WTC11 (cell line): ENCODE data around the gene C17orf50. TPM values are rescaled to one million over a fixed set of nuclear protein-coding genes. Genes with fewer than 3 reads are reported as not detected.

ENCODE experiments used
- ATAC-seq: fragments of 200-7000 bp; cut with Tn5 transposase; 2 replicates; pipeline ENCODE4 v1.10.0; 2021; ENCODE audit warnings: mild to moderate bottlenecking, moderate library complexity
- CTCF ChIA-PET: fragments of 300-600 bp; sonication (Branson Sonifier 250); formaldehyde crosslinking; loops from one replicate; lab custom pipeline; 2021; ENCODE audit warnings: antibody characterized with exemption; lab: Charles Lee
- POLR2A ChIA-PET: fragments of 350-600 bp; sonication (Branson Sonifier 250); formaldehyde crosslinking; loops from one replicate; lab custom pipeline; 2021; ENCODE audit warnings: antibody characterized with exemption; lab: Charles Lee
- DNase-seq: peaks from one replicate; pipeline ENCODE4 v3.0.0; 2021; ENCODE audit warnings: low spot score
- H3K27ac Mint-ChIP-seq: 2 replicates; pipeline ENCODE4 v1.8.0; 2021; ENCODE audit warnings: mixed read lengths
- H3K27me3 Mint-ChIP-seq: 2 replicates; pipeline ENCODE4 v1.8.0; 2021; ENCODE audit warnings: low read depth, mild to moderate bottlenecking, moderate library complexity, mixed read lengths
- H3K36me3 Mint-ChIP-seq: 2 replicates; pipeline ENCODE4 v1.8.0; 2021; ENCODE audit warnings: mixed read lengths
- H3K4me1 Mint-ChIP-seq: 2 replicates; pipeline ENCODE4 v1.8.0; 2022; ENCODE audit warnings: mixed read lengths
- H3K4me3 Mint-ChIP-seq: 2 replicates; pipeline ENCODE4 v1.8.0; 2021; ENCODE audit warnings: mild to moderate bottlenecking, moderate library complexity, mixed read lengths
- H3K9me3 Mint-ChIP-seq: 2 replicates; pipeline ENCODE4 v1.8.0; 2021; ENCODE audit warnings: mixed read lengths
- ATF2 ChIP-seq: sonication (generic); formaldehyde crosslinking; IDR thresholded peaks from 2 replicates; pipeline ENCODE4 v1.8.1; 2022; ENCODE audit warnings: low read depth, missing genetic modification reagents, borderline replicate concordance
- CREB1 ChIP-seq: sonication (generic); formaldehyde crosslinking; IDR thresholded peaks from 2 replicates; pipeline ENCODE4 v1.8.0; 2023; ENCODE audit warnings: mild to moderate bottlenecking, missing genetic modification reagents
- E2F4 ChIP-seq: sonication (generic); formaldehyde crosslinking; IDR thresholded peaks from 2 replicates; pipeline ENCODE4 v1.8.1; 2022; ENCODE audit warnings: low read depth, mild to moderate bottlenecking, moderate library complexity, missing genetic modification reagents, borderline replicate concordance
- ELF4 ChIP-seq: sonication (generic); formaldehyde crosslinking; IDR thresholded peaks from 2 replicates; pipeline ENCODE4 v1.8.1; 2022; ENCODE audit warnings: low read depth, mild to moderate bottlenecking, moderate library complexity, missing genetic modification reagents
- ERG ChIP-seq: fragments of 250-450 bp; sonication (Bioruptor Pico); IDR thresholded peaks from 2 replicates; pipeline ENCODE4 v1.8.0; 2021; ENCODE audit warnings: mild to moderate bottlenecking
- FOXJ3 ChIP-seq: sonication (generic); formaldehyde crosslinking; IDR thresholded peaks from 2 replicates; pipeline ENCODE4 v1.9.0; 2021; ENCODE audit warnings: missing genetic modification reagents, mild to moderate bottlenecking, borderline replicate concordance
- FOXP4 ChIP-seq: sonication (generic); formaldehyde crosslinking; IDR thresholded peaks from 2 replicates; pipeline ENCODE4 v1.8.0; 2022; ENCODE audit warnings: mild to moderate bottlenecking, missing genetic modification reagents
- GRHL2 ChIP-seq: fragments of 250-450 bp; sonication (Bioruptor Pico); IDR thresholded peaks from 2 replicates; pipeline ENCODE4 v1.8.0; 2022; ENCODE audit warnings: mild to moderate bottlenecking, moderate library complexity; ENCODE audit not compliant: insufficient replicate concordance, severe bottlenecking
- IRF2 ChIP-seq: sonication (generic); formaldehyde crosslinking; IDR thresholded peaks from 2 replicates; pipeline ENCODE4 v1.8.0; 2022; ENCODE audit warnings: low read depth, missing genetic modification reagents, borderline replicate concordance
- JUN ChIP-seq: sonication (generic); formaldehyde crosslinking; IDR thresholded peaks from 2 replicates; pipeline ENCODE4 v1.8.0; 2023; ENCODE audit warnings: mild to moderate bottlenecking, missing genetic modification reagents
- MYBL2 ChIP-seq: sonication (generic); formaldehyde crosslinking; IDR thresholded peaks from 2 replicates; pipeline ENCODE4 v1.8.1; 2023; ENCODE audit warnings: mild to moderate bottlenecking, moderate library complexity, missing genetic modification reagents
- RELA ChIP-seq: sonication (generic); formaldehyde crosslinking; IDR thresholded peaks from 2 replicates; pipeline ENCODE4 v1.8.1; 2022; ENCODE audit warnings: missing genetic modification reagents, mild to moderate bottlenecking, borderline replicate concordance
- SOX15 ChIP-seq: fragments of 250-450 bp; sonication (Bioruptor Pico); IDR thresholded peaks from 2 replicates; pipeline ENCODE4 v1.9.0; 2021; ENCODE audit warnings: mild to moderate bottlenecking
- USF1 ChIP-seq: sonication (generic); formaldehyde crosslinking; IDR thresholded peaks from 2 replicates; pipeline ENCODE4 v1.8.0; 2022; ENCODE audit warnings: mild to moderate bottlenecking, missing genetic modification reagents
- USF2 ChIP-seq: sonication (generic); formaldehyde crosslinking; IDR thresholded peaks from 2 replicates; pipeline ENCODE4 v1.8.1; 2023; ENCODE audit warnings: mild to moderate bottlenecking, missing genetic modification reagents, moderate library complexity
- total RNA-seq: library from RNA; stranded (reverse); gene quantifications from 3 replicates; pipeline ENCODE4 v1.2.3, GENCODE V29; 2021

C17orf50 gene
- total RNA-seq, 1 experiment from 2014 or later = 0.35 TPM

- CTCF ChIA-PET = interaction anchor here (0.7 to 3.0 kb wide), 3 partner anchors 16 to 49 kb away, joined by 4 to 22 read pairs (median 4); no protein-coding TSS in a partner anchor
- Mint-ChIP-seq H3K27ac (no peak overlapping the region), H3K4me1 (peaks cover 37% of the 10 kb centered on the region), H3K36me3 (peaks cover 29% of the 10 kb centered on the region), H3K27me3 (no peaks in the 10 kb centered on the region), H3K9me3 (no peaks in the 10 kb centered on the region), H3K4me3 (no peak overlapping the region)
- TF ChIP-seq GRHL2 (CRISPR knock-in tag) (no peak), SOX15 (no peak), USF2 (CRISPR knock-in tag) (no peak), ELF4 (CRISPR knock-in tag) (no peak), MYBL2 (CRISPR knock-in tag) (no peak), ATF2 (CRISPR knock-in tag) (no peak), FOXJ3 (CRISPR knock-in tag) (no peak), E2F4 (no peak), CREB1 (CRISPR knock-in tag) (no peak), RELA (CRISPR knock-in tag) (no peak), FOXP4 (CRISPR knock-in tag) (no peak), IRF2 (CRISPR knock-in tag) (no peak), JUN (no peak), USF1 (CRISPR knock-in tag) (no peak), ERG (no peak)
- ATAC-seq (no peak), DNase-seq (no peak)
- POLR2A ChIA-PET = interaction anchor here (0.9 kb wide), 1 partner anchor 48 kb away, joined by 4 read pairs; no protein-coding TSS in a partner anchor
These were observed 51.8 kb downstream of the C17orf50 start for GRCh38 chr17:35812456-35812855.

Other genes starting within 250 kb of the C17orf50 start
- gene SLFN12L, start 223.2 kb upstream of the C17orf50 start, total RNA-seq = 0.07 to 0.16 TPM (median 0.13 TPM) in 3 replicates
- gene SLFN14, start 200.1 kb upstream of the C17orf50 start, total RNA-seq = not detected in 3 replicates
- gene PEX12, start 182.3 kb upstream of the C17orf50 start, total RNA-seq = 4.7 to 6.5 TPM (median 5.2 TPM) in 3 replicates
- gene AP2B1, start 173.6 kb upstream of the C17orf50 start, total RNA-seq = 195 to 212 TPM (median 201 TPM) in 3 replicates
- 17.4 to 25.4 TPM (median 25.3 TPM) in 3 replicates for gene RASL10B, start 29.2 kb upstream of the C17orf50 start, total RNA-seq
- gene GAS2L2, start 7.6 kb upstream of the C17orf50 start, total RNA-seq = 0.07 to 0.30 TPM (median 0.15 TPM) in 3 replicates
- 0.22 TPM in 1 of 3 replicates, not detected in the others for gene MMP28, start 34.8 kb downstream of the C17orf50 start, total RNA-seq
- 273 to 322 TPM (median 316 TPM) in 3 replicates for gene TAF15, start 48.6 kb downstream of the C17orf50 start, total RNA-seq
- not detected in 3 replicates for gene HEATR9, start 108.0 kb downstream of the C17orf50 start, total RNA-seq
- gene CCL5, start 119.5 kb downstream of the C17orf50 start, total RNA-seq = 0.17 to 0.37 TPM (median 0.27 TPM) in 3 replicates
- 4.7 to 6.4 TPM (median 5.2 TPM) in 3 replicates for gene RDM1, start 169.9 kb downstream of the C17orf50 start, total RNA-seq
- not detected in 3 replicates for gene LYZL6, start 182.8 kb downstream of the C17orf50 start, total RNA-seq
- not detected in 3 replicates for gene CCL16, start 220.6 kb downstream of the C17orf50 start, total RNA-seq
- not detected in 3 replicates for gene CCL14, start 225.8 kb downstream of the C17orf50 start, total RNA-seq
- not detected in 3 replicates for gene CCL15, start 240.7 kb downstream of the C17orf50 start, total RNA-seq